ENCODE measurements around the gene ITPR1.

DNA sequence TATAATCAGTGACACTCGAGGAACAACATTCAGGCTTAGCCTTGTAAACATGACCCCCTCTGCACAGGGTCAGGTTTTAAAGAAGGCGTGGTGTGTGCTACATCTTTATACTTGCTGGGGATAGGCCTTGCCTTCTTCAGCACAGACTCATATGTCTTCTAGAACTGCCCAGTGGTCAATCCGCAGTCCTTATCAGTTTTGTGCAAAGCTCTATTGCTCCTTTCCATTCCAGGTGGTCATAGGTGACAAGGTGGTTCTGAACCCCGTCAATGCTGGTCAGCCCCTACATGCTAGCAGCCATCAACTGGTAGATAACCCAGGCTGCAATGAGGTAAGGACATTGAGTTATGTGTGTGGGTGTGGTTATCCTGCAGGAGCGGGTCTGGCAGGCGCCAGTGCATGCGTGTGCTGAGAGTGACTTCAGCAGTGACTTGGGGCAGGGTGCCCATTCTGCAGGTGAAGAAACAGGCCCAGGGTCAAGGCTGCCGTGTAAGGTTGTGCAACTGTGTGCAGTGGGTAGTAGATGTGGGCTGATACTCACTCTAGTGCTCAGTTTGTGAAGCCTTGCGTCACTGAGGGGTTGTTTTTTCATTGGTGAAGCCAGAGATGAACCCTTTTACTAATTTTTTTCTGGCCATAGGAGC is 150.9 kb downstream of the ITPR1 start:
- no peak for TF ChIP-seq EZH2 (IDR thresholded peaks at IDR 0.05; ENCODE audit: low read depth)
- TF ChIP-seq CTCF (conservative IDR thresholded peaks at IDR 0.05): no peak

Measured in PC-9 (cell line).